K562 treated with DMSO at 1 percent for 12 hours (cell line): ENCODE results near the gene SLC13A1. TPM values are rescaled to one million over a fixed set of nuclear protein-coding genes. Genes with fewer than 3 reads are reported as not detected.

ENCODE experiments used
- total RNA-seq: library from RNA; unstranded; fragments of 300-600 nt; gene quantifications from 2 replicates; pipeline ENCODE4 v1.2.3, GENCODE V29; 2022; ENCODE audit not compliant: insufficient read depth

Gene SLC13A1, protein sequence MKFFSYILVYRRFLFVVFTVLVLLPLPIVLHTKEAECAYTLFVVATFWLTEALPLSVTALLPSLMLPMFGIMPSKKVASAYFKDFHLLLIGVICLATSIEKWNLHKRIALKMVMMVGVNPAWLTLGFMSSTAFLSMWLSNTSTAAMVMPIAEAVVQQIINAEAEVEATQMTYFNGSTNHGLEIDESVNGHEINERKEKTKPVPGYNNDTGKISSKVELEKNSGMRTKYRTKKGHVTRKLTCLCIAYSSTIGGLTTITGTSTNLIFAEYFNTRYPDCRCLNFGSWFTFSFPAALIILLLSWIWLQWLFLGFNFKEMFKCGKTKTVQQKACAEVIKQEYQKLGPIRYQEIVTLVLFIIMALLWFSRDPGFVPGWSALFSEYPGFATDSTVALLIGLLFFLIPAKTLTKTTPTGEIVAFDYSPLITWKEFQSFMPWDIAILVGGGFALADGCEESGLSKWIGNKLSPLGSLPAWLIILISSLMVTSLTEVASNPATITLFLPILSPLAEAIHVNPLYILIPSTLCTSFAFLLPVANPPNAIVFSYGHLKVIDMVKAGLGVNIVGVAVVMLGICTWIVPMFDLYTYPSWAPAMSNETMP
- not detected in 2 replicates for total RNA-seq

DNA sequence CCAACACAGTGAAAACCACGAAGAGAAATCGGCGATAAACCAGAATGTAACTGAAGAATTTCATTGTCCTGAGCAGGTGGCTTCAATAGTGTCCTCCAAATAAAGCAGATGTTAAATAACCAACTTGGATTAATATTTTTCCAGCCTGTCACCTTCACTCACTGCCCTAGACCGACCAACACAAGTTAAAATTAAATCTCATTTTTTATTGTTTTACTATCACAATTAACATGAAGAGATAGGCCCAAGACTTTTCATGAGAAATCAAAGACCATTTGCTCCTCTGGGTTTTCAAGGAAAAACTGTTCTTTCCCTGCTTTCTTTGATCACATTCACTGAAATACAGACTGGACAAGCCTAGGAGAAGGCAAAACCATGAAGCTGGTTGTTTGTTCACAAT is at the start of gene SLC13A1:
Gene SLC13A1 (minus strand): TSS at position 87 of the 400 bp plus-strand sequence. CDS start 23 bp downstream, at position 64.

Other genes starting within 250 kb of the SLC13A1 start
- not detected in 2 replicates for gene TAS2R16, start 204.3 kb downstream of the SLC13A1 start, total RNA-seq